ENCODE measurements around the gene TNNT3. TPM values are rescaled to one million over a fixed set of nuclear protein-coding genes. Genes with fewer than 3 reads are reported as not detected.

TNNT3 gene
- total and polyA plus RNA-seq, 2 of the 4 experiments (the other 2 are of a cell fraction), result not detected

DNA sequence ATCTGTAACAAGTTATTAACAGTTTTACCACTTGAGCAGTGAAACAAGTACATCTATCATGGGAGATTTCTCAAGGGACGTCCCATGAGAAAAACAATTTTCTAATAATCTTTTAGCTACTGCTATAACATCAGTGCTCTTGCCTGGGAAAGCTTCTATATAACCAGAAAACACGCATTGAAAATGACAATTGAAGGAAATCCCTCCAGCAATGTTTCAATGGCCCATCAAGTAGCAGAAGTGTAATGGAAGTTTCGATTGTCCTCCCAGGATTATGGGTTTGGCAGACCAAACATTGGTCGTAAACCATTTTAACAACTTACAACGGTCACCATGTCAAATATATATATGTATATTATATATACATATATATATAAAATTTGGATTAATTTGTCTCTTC lies 19.8 kb upstream of the TNNT3 start:
- no peak overlapping the region for H3K14ac ChIP-seq (replicated peaks; ENCODE audit: low read depth, low read length)
- WGBS, 2 experiments (ENCODE audit: extremely low coverage in 2 of 2, insufficient read length in 1 of 2), result no CpG with 5 or more reads among the region's 5 CpGs
- no peak overlapping the region for H3K27ac ChIP-seq (ENCODE audit: insufficient read depth, low read length)
- no peaks in the 10 kb centered on the region for H4K20me1 ChIP-seq (ENCODE audit: insufficient read depth, low read length)
- no peak for TF ChIP-seq CEBPB (IDR thresholded peaks at IDR 0.05; ENCODE audit: low read depth, low read length)
- no peak for TF ChIP-seq NFE2L2 (IDR thresholded peaks at IDR 0.05; ENCODE audit: low read depth, low read length)
- TF ChIP-seq, protein P1, sequence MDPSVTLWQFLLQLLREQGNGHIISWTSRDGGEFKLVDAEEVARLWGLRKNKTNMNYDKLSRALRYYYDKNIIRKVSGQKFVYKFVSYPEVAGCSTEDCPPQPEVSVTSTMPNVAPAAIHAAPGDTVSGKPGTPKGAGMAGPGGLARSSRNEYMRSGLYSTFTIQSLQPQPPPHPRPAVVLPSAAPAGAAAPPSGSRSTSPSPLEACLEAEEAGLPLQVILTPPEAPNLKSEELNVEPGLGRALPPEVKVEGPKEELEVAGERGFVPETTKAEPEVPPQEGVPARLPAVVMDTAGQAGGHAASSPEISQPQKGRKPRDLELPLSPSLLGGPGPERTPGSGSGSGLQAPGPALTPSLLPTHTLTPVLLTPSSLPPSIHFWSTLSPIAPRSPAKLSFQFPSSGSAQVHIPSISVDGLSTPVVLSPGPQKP (IDR thresholded peaks at IDR 0.05; ENCODE audit: borderline replicate concordance, low read depth, low read length), result no peak
- no peak for TF ChIP-seq BHLHE40 (IDR thresholded peaks at IDR 0.05; ENCODE audit: low read depth, low read length)
- TF ChIP-seq POLR2A (IDR thresholded peaks at IDR 0.05; ENCODE audit: low read depth, low read length), result no peak
- no peak for TF ChIP-seq SMC3 (IDR thresholded peaks at IDR 0.05; ENCODE audit: low read depth, low read length)
- no peak for TF ChIP-seq MAFK (IDR thresholded peaks at IDR 0.05; ENCODE audit: low read depth, low read length)
- TF ChIP-seq, protein P2, sequence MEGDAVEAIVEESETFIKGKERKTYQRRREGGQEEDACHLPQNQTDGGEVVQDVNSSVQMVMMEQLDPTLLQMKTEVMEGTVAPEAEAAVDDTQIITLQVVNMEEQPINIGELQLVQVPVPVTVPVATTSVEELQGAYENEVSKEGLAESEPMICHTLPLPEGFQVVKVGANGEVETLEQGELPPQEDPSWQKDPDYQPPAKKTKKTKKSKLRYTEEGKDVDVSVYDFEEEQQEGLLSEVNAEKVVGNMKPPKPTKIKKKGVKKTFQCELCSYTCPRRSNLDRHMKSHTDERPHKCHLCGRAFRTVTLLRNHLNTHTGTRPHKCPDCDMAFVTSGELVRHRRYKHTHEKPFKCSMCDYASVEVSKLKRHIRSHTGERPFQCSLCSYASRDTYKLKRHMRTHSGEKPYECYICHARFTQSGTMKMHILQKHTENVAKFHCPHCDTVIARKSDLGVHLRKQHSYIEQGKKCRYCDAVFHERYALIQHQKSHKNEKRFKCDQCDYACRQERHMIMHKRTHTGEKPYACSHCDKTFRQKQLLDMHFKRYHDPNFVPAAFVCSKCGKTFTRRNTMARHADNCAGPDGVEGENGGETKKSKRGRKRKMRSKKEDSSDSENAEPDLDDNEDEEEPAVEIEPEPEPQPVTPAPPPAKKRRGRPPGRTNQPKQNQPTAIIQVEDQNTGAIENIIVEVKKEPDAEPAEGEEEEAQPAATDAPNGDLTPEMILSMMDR (conservative IDR thresholded peaks at IDR 0.05; ENCODE audit: low read depth, low read length), result no peak
- no peak for TF ChIP-seq MXI1 (IDR thresholded peaks at IDR 0.05; ENCODE audit: borderline replicate concordance, low read depth, low read length)
- no peak for TF ChIP-seq RCOR1 (IDR thresholded peaks at IDR 0.05; ENCODE audit: insufficient replicate concordance, low read length)
- no peak for TF ChIP-seq RAD21 (IDR thresholded peaks at IDR 0.05; ENCODE audit: low read length)
- TF ChIP-seq CHD1 (IDR thresholded peaks at IDR 0.05; ENCODE audit: low read depth, low read length), result no peak
- no peak for TF ChIP-seq FOS (IDR thresholded peaks at IDR 0.05; ENCODE audit: low read depth, low read length)
- TF ChIP-seq, protein P3, sequence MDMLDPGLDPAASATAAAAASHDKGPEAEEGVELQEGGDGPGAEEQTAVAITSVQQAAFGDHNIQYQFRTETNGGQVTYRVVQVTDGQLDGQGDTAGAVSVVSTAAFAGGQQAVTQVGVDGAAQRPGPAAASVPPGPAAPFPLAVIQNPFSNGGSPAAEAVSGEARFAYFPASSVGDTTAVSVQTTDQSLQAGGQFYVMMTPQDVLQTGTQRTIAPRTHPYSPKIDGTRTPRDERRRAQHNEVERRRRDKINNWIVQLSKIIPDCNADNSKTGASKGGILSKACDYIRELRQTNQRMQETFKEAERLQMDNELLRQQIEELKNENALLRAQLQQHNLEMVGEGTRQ (IDR thresholded peaks at IDR 0.05; ENCODE audit: low read depth, low read length), result no peak
- TF ChIP-seq RFX5 (IDR thresholded peaks at IDR 0.05; ENCODE audit: low read depth, low read length), result no peak
- no peak for TF ChIP-seq MAZ (IDR thresholded peaks at IDR 0.05; ENCODE audit: borderline replicate concordance, low read depth, low read length)
- intact Hi-C loops (cut with micrococcal nuclease), result no loop called here
- H3K18ac ChIP-seq (ENCODE audit: low read depth, low read length), result no peak overlapping the region
- no peak overlapping the region for H2AK9ac ChIP-seq (replicated peaks; ENCODE audit: low read depth, low read length, poor library complexity)
- H4K5ac ChIP-seq (ENCODE audit: low read depth, low read length), result no peak overlapping the region
- BruUV-seq (replicated peaks), result no TSS peak
- H4K91ac ChIP-seq (ENCODE audit: insufficient read depth, low read depth, low read length), result no peak overlapping the region
- H2AFZ ChIP-seq (replicated peaks; ENCODE audit: low read length, poor library complexity), result no peak overlapping the region
- POLR2A ChIA-PET (ENCODE audit: unreplicated experiment), result no interaction called here
- H4K8ac ChIP-seq (ENCODE audit: low read depth in 2 of 2, low read length in 2 of 2), result no peak overlapping the region
- no peak overlapping the region for H2AK5ac ChIP-seq (ENCODE audit: low read depth, low read length)
- no peak overlapping the region for H2BK120ac ChIP-seq (ENCODE audit: low read depth, low read length)
- no peak overlapping the region for H3K4me2 ChIP-seq (ENCODE audit: low read depth, low read length)
- no peaks in the 10 kb centered on the region for H3K9me1 ChIP-seq (ENCODE audit: insufficient read depth, low read length)
- H2BK15ac ChIP-seq (ENCODE audit: low read depth, low read length), result no peak overlapping the region
- H3K9me3 ChIP-seq (ENCODE audit: control insufficient read depth, insufficient read depth, low read length), result no peaks in the 10 kb centered on the region
- no peak overlapping the region for H2BK5ac ChIP-seq (ENCODE audit: low read depth, low read length, poor library complexity, severe bottlenecking)
- DNase-seq (no peak), ATAC-seq (ENCODE audit: low read depth) (no peak)
- in situ Hi-C loops (cut with MboI; ENCODE audit: low sequenced_read_pairs), result no loop called here
- peaks cover 38% of the 10 kb centered on the region for H3K27me3 ChIP-seq (ENCODE audit: control insufficient read depth, insufficient read depth, low read length)
- dilution Hi-C loops (cut with HindIII; ENCODE audit: low sequenced_read_pairs, unreplicated experiment), result no loop called here
- H3K56ac ChIP-seq (ENCODE audit: extremely low read depth, insufficient read depth, low read length), result no peak overlapping the region
- no peak overlapping the region for H3K4ac ChIP-seq (ENCODE audit: low read depth, low read length)
- no peak overlapping the region for H3K23ac ChIP-seq (ENCODE audit: low read depth, low read length)
- H3K4me1 ChIP-seq (ENCODE audit: control insufficient read depth, insufficient read depth, low read length), result no peaks in the 10 kb centered on the region
- H3K9ac ChIP-seq (ENCODE audit: low read depth, low read length), result no peak overlapping the region
- no peak overlapping the region for H3K4me3 ChIP-seq (ENCODE audit: insufficient read depth, low read depth, low read length)
- H2BK20ac ChIP-seq (ENCODE audit: low read depth, low read length), result no peak overlapping the region
- H3K79me1 ChIP-seq (ENCODE audit: low read depth in 1 of 2, low read length in 2 of 2), result no peaks in the 10 kb centered on the region
- CTCF ChIA-PET, result no interaction called here
- no peaks in the 10 kb centered on the region for H3K36me3 ChIP-seq (ENCODE audit: control insufficient read depth, insufficient read depth, low read length)

All from IMR-90 (cell line).